Body of pancreas (tissue), 4 donors: ENCODE data around the gene EPHA8. TPM values are rescaled to one million over a fixed set of nuclear protein-coding genes. Genes with fewer than 3 reads are reported as not detected.

Experiments used
- ATAC-seq: fragments of 150-250 bp; one replicate; pipeline ENCODE4 v1.9.1; 2016
- DNase-seq, 4 donors: peaks; one replicate each; pipeline ENCODE4 v3.0.0-alpha.2; 2019
- H3K27ac ChIP-seq, 4 donors: fragments of 200-600 bp; sonication (generic); 1 replicate in 3 of 4; 2 replicates in 1 of 4; pipeline versions ENCODE4 v1.5.1 to v1.6.1; 2016 to 2019; ENCODE audit warnings: mild to moderate bottlenecking in 1 of 4, mixed read lengths in 1 of 4, moderate library complexity in 1 of 4
- H3K27me3 ChIP-seq, 2 donors: fragments of 200-600 bp; sonication (generic); one replicate each; pipeline ENCODE4 v1.6.0; 2016; ENCODE audit warnings: mild to moderate bottlenecking in 1 of 2
- H3K36me3 ChIP-seq, 2 donors: fragments of 200-600 bp; sonication (generic); replicated peaks in 1 of 2; 2 replicates each; pipeline ENCODE4 v1.5.1; 2016; ENCODE audit warnings: low read depth in 2 of 2; ENCODE audit not compliant: insufficient read depth in 1 of 2
- H3K4me1 ChIP-seq: fragments of 200-600 bp; sonication (generic); one replicate; pipeline ENCODE4 v1.6.0; 2016
- H3K4me3 ChIP-seq, 2 donors: fragments of 200-600 bp; sonication (generic); 1 replicate in 1 of 2; 2 replicates in 1 of 2; pipeline ENCODE4 v1.5.1; 2016 to 2019
- H3K9me3 ChIP-seq, 3 donors: fragments of 200-600 bp; sonication (generic); 1 replicate in 2 of 3; 2 replicates in 1 of 3; pipeline ENCODE4 v1.5.1; 2016
- CTCF ChIP-seq, 7 experiments: fragments of 450-650 bp in 4 of 7; fragments of 200-600 bp in 3 of 7; sonication (generic) in 3 of 7; IDR thresholded peaks; one replicate each; pipeline ENCODE4 v1.5.1; 2016 to 2019; ENCODE audit warnings: antibody characterized with exemption in 7 of 7
- POLR2A ChIP-seq, 3 donors: fragments of 450-650 bp; IDR thresholded peaks; one replicate each; pipeline ENCODE4 v1.6.1; 2016; ENCODE audit warnings: antibody characterized with exemption in 3 of 3, mild to moderate bottlenecking in 2 of 3
- WGBS, 2 donors: methylation state at CpG; one replicate each; pipeline ENCODE4 v1.1.5; 2017; 5-methylcytosine and 5-hydroxymethylcytosine counted together
- intact Hi-C: fragments of 100-400 bp; cut with DNase I; formaldehyde crosslinking; loops from one replicate; pipeline ENCODE4 v1.15.1; 2023
- total RNA-seq, 2 donors: library from RNA; depleted of rRNA; stranded (reverse); fragments of >200 nt; gene quantifications; one replicate each; pipeline ENCODE4 v1.1.0, GENCODE V29; 2016

Gene EPHA8
- total RNA-seq, 2 donors from 2014 or later: 0.52 to 0.66 TPM

DNA sequence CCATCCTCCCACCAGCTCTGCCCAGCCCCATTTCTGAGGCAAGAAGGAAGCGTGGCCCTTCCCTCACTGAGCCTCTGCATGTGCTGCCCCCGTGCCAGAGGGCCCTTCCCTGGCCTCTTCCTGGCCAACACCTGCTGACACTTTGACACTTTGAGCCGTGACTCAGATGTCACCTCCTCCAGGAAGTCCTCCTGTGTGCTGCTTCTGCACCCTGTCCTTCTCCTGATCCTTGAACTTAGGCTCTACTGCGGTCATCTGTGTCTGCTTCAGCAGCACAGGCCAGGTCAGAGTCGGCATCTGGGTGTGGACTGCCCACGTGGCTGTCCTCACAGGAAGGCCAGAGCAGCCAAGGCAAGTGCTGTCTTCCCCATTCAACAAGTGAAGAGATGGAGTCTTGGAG is 19.6 kb upstream of the EPHA8 start:
- DNase-seq (no peak), ATAC-seq (no peak)
- Histone ChIP-seq H3K36me3 (no peaks in the 10 kb centered on the region), H3K27ac (no peak overlapping the region), H3K4me1 (no peaks in the 10 kb centered on the region), H3K4me3 (no peak overlapping the region), H3K27me3 (no peaks in the 10 kb centered on the region), H3K9me3 (no peaks in the 10 kb centered on the region)
- WGBS, 2 donors: 80% methylated on average over 6 of the region's 6 CpGs
- TF ChIP-seq CTCF (IDR thresholded peaks at IDR 0.05) (no peak), POLR2A (IDR thresholded peaks at IDR 0.05) (no peak)
- intact Hi-C loops: no loop called here

DNA sequence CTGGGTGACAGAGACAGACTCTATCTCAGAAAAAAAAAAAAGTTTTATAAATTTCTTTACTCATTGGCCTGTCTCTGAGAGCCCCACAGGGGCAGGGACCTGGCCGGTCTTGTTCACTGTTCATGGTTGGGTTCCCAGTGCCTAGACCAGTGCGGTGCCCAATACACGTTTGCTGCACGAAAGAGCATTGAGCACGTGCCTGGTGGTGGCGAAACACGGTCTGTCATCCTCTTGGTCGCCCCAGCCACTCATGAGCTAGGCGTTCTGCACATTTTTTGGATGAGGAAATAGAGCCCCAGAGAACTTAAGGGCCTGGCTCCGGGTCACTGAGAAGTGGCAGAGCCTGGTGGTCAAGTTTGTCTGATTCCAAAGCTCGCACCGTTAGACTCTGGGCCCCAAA is 18.7 kb upstream of the EPHA8 start:
- WGBS, 2 donors: 90 to 91% methylated on average over 9 to 12 of the region's 12 CpGs
- no peaks in the 10 kb centered on the region for H3K4me1 ChIP-seq
- no peak overlapping the region for H3K4me3 ChIP-seq
- no peak for TF ChIP-seq CTCF (IDR thresholded peaks at IDR 0.05)
- TF ChIP-seq POLR2A (IDR thresholded peaks at IDR 0.05): no peak
- no peak overlapping the region for H3K27ac ChIP-seq
- H3K27me3 ChIP-seq: no peaks in the 10 kb centered on the region
- intact Hi-C loops: no loop called here
- no peaks in the 10 kb centered on the region for H3K36me3 ChIP-seq
- no peak for ATAC-seq
- DNase-seq: no peak
- no peaks in the 10 kb centered on the region for H3K9me3 ChIP-seq

- H3K9me3 ChIP-seq: no peaks in the 10 kb centered on the region
- TF ChIP-seq POLR2A (IDR thresholded peaks at IDR 0.05): no peak
- intact Hi-C loops: no loop called here
- no peaks in the 10 kb centered on the region for H3K27me3 ChIP-seq
- no peak overlapping the region for H3K27ac ChIP-seq
- no peaks in the 10 kb centered on the region for H3K4me1 ChIP-seq
- 62 to 77% methylated on average over 13 of the region's 13 CpGs for WGBS, 2 donors
- DNase-seq (no peak), ATAC-seq (no peak)
- H3K4me3 ChIP-seq: no peak overlapping the region
- no peaks in the 10 kb centered on the region for H3K36me3 ChIP-seq
These were observed 18.1 kb upstream of the EPHA8 start for GRCh38 chr1:22545141-22545540.

DNA sequence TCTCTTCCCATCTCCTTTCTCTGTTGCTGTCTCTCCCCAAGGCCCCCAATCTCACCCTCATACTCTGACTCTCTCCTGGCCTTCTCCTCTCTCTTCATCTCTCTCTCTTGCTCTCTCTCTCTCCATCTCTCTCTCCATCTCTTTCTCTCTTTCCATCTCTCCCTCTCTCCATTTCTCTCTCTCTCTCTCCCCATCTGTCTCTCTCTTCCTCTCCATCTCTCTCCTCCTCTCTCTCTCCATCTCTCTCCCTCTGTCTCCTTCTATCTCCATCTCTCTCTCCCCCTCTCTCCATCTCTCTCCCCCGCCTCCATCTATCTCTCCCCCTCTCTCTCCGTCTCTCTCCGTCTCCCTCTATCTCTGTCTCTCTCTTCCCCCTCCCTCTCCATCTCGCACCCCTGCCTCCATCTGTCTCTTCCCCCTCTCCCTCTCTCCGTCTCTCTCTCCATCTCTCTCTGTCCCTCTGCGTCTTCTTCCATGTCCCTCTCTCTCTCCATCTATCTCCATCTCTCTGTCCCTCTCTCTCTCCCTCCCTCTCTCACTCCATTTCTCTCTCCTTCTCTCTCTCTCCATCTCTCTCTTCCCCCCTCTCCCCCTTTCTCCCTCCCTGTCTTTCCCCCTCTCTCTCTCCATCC is 16.0 kb upstream of the EPHA8 start:
- DNase-seq (no peak), ATAC-seq (no peak)
- no peaks in the 10 kb centered on the region for H3K9me3 ChIP-seq
- no peaks in the 10 kb centered on the region for H3K4me1 ChIP-seq
- intact Hi-C loops: no loop called here
- no peak overlapping the region for H3K27ac ChIP-seq
- no peaks in the 10 kb centered on the region for H3K36me3 ChIP-seq
- H3K4me3 ChIP-seq: no peak overlapping the region
- 85 to 86% methylated on average over 5 to 6 of the region's 6 CpGs for WGBS, 2 donors
- TF ChIP-seq CTCF (IDR thresholded peaks at IDR 0.05): no peak
- TF ChIP-seq POLR2A (IDR thresholded peaks at IDR 0.05): no peak
- no peaks in the 10 kb centered on the region for H3K27me3 ChIP-seq

DNA sequence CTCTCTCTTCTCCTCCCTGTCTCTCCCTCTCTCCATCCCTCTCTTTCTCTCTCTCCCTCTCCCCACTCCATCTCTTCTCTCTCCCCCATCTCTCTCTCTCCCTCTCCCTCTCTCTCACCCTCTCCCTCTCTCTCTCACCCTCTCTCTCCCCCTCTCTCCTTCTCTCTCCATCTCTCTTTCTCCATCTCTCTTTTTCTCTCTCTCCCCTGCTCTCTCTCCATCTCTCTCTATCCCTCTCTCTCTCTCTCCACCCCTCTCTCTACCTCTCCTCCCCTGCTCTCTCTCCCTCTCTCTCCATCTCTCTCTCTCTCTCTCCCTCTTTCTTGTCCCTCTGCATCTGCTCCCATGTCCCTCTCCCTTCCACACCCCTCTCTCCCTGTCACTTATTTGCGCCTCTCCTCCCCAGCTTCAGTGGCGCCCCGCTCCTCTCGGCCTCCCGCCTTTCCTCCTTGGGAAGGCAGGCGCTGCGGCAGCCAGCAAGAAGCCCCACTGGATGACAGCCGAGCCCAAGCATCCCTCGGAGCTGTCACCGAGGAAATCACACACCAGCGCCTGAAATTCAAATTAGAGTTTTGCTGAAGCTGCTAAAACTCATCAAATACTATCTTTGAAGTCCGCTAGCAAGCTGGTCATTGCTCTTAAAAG is 15.3 kb upstream of the EPHA8 start:
- TF ChIP-seq CTCF (IDR thresholded peaks at IDR 0.05) (no peak), POLR2A (IDR thresholded peaks at IDR 0.05) (no peak)
- intact Hi-C loops: no loop called here
- Histone ChIP-seq H3K4me1 (peaks cover 2% of the 10 kb centered on the region), H3K27me3 (no peaks in the 10 kb centered on the region), H3K9me3 (no peaks in the 10 kb centered on the region), H3K27ac (no peak overlapping the region), H3K4me3 (no peak overlapping the region), H3K36me3 (no peaks in the 10 kb centered on the region)
- WGBS, 2 donors: 30 to 55% methylated on average over 12 of the region's 12 CpGs
- ATAC-seq: no peak
- DNase-seq: no peak
